HG02623 (cell line): ENCODE measurements around the gene UCN2.

Experiments
- ATAC-seq: cut with Tn5 transposase; IDR thresholded peaks from one replicate; pipeline ENCODE4 v1.9.1; 2021; ENCODE audit warnings: moderate library complexity; ENCODE audit not compliant: unreplicated experiment

UCN2 gene

GRCh38 chr3:48591886-48592518, 28.4 kb upstream of the UCN2 start:
- ATAC-seq: no peak

GRCh38 chr3:48591436-48591835, 27.9 kb upstream of the UCN2 start:
- no peak for ATAC-seq

- no peak for ATAC-seq
Measured at GRCh38 chr3:48588230-48588629, 24.6 kb upstream of the UCN2 start.

- no peak for ATAC-seq
Measured at GRCh38 chr3:48587686-48588085, 24.1 kb upstream of the UCN2 start.

GRCh38 chr3:48585411-48585810, 21.8 kb upstream of the UCN2 start:
- no peak for ATAC-seq

GRCh38 chr3:48584836-48585235, 21.3 kb upstream of the UCN2 start:
- no peak for ATAC-seq

- ATAC-seq: no peak
Measured at GRCh38 chr3:48581621-48582481, 18.3 kb upstream of the UCN2 start.

GRCh38 chr3:48576647-48577046, 13.1 kb upstream of the UCN2 start:
- no peak for ATAC-seq

GRCh38 chr3:48575366-48575765, 11.8 kb upstream of the UCN2 start:
- ATAC-seq: no peak

- no peak for ATAC-seq
Measured at GRCh38 chr3:48573973-48574585, 10.5 kb upstream of the UCN2 start.

GRCh38 chr3:48572517-48572916, 8.9 kb upstream of the UCN2 start:
- no peak for ATAC-seq

GRCh38 chr3:48571938-48572337, 8.4 kb upstream of the UCN2 start:
- no peak for ATAC-seq

GRCh38 chr3:48569808-48570450, 6.3 kb upstream of the UCN2 start:
- ATAC-seq: no peak

- no peak for ATAC-seq
Measured at GRCh38 chr3:48569400-48569799, 5.8 kb upstream of the UCN2 start.

- ATAC-seq: no peak
Measured at GRCh38 chr3:48568476-48568875, 4.9 kb upstream of the UCN2 start.

- ATAC-seq: no peak
Measured at GRCh38 chr3:48567500-48567899, 3.9 kb upstream of the UCN2 start.

- ATAC-seq: no peak
Measured at GRCh38 chr3:48567090-48567489, 3.5 kb upstream of the UCN2 start.

GRCh38 chr3:48566401-48566760, 2.8 kb upstream of the UCN2 start:
- ATAC-seq: no peak

- ATAC-seq: no peak
Measured at GRCh38 chr3:48565591-48566400, 2.2 kb upstream of the UCN2 start.

- no peak for ATAC-seq
Measured at GRCh38 chr3:48565186-48565585, 1.6 kb upstream of the UCN2 start.

GRCh38 chr3:48564667-48565066, 1.1 kb upstream of the UCN2 start:
- no peak for ATAC-seq
